Tibial artery (tissue), 4 donors: ENCODE results near the gene CRABP2.

ENCODE experiments used
- DNase-seq, 2 donors: peaks; one replicate each; pipeline ENCODE4 v3.0.0-alpha.2; 2019
- H3K27ac ChIP-seq, 2 donors: fragments of 200-600 bp; sonication (generic) in 1 of 2; 1 replicate in 1 of 2; 2 replicates in 1 of 2; pipeline ENCODE4 v1.5.1; 2018 to 2019; ENCODE audit warnings: mild to moderate bottlenecking in 1 of 2
- H3K27me3 ChIP-seq, 2 donors: fragments of 200-600 bp; sonication (generic) in 1 of 2; one replicate each; pipeline versions ENCODE4 v1.5.1 to v1.6.0; 2016 to 2019
- H3K36me3 ChIP-seq, 3 donors: fragments of 200-600 bp; sonication (generic) in 2 of 3; one replicate each; pipeline ENCODE4 v1.5.1; 2016 to 2019; ENCODE audit warnings: mild to moderate bottlenecking in 2 of 3
- H3K4me1 ChIP-seq, 4 donors: fragments of 200-600 bp; sonication (generic) in 2 of 4; 1 replicate in 3 of 4; 2 replicates in 1 of 4; pipeline ENCODE4 v1.5.1; 2016 to 2019
- H3K4me3 ChIP-seq, 2 donors: fragments of 200-600 bp; sonication (generic) in 1 of 2; 1 replicate in 1 of 2; 2 replicates in 1 of 2; pipeline ENCODE4 v1.5.1; 2018 to 2019; ENCODE audit warnings: mild to moderate bottlenecking in 2 of 2
- H3K9me3 ChIP-seq, 3 donors: fragments of 200-600 bp; sonication (generic) in 1 of 3; one replicate each; pipeline ENCODE4 v1.5.1; 2016 to 2019
- intact Hi-C: fragments of 100-400 bp; cut with DNase I; formaldehyde crosslinking; loops from one replicate; pipeline ENCODE4 v1.15.0; 2023; ENCODE audit warnings: low total_unique reads
- TF ChIP-seq, protein P1 (sequence below), 2 experiments: fragments of 200-600 bp in 1 of 2; fragments of 450-650 bp in 1 of 2; IDR thresholded peaks; one replicate each; pipeline ENCODE4 v1.5.1; 2017 to 2019; ENCODE audit warnings: antibody characterized with exemption in 2 of 2, mild to moderate bottlenecking in 1 of 2, moderate library complexity in 1 of 2

CRABP2 gene

DNA sequence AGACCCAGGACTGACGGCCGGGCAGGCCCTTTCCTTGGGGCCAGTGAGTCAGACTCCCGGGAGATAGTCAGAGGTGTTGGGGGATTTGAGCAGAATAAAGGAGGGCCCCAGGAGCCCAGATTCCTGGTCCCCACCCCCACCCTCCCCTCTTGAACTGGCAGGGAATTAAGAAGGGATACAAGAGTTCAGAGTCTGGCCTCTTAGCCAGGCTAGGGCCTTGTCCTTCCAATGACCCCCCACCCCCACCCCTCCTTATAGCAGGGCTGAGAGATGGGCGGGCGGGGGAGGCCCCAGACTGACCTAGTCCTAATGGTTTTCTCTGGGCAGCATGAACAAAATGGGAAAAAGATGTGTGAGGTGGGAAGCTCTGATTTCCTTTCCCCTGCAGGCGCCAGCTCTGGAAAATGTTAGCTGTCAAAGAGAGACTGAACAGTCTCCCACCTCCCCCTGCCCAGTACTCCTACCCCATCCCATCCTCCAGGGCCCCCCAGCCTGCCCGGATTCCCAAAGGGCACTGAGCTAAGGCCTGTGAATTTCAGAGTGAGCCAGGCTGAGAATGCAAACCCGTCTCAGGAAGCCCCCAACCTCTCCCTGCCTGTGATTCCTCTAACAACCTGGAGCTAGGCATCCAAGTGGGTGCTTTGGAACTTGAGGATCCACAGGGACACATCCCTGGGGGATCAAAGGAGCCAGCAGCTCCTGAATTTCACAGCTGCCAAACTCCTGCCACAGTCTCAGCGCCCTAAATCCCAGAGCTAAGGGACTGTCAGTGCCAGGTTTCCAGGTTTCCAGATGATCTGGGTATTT is 5.8 kb upstream of the CRABP2 start:
- intact Hi-C loops: no loop called here
- TF ChIP-seq, protein P1, sequence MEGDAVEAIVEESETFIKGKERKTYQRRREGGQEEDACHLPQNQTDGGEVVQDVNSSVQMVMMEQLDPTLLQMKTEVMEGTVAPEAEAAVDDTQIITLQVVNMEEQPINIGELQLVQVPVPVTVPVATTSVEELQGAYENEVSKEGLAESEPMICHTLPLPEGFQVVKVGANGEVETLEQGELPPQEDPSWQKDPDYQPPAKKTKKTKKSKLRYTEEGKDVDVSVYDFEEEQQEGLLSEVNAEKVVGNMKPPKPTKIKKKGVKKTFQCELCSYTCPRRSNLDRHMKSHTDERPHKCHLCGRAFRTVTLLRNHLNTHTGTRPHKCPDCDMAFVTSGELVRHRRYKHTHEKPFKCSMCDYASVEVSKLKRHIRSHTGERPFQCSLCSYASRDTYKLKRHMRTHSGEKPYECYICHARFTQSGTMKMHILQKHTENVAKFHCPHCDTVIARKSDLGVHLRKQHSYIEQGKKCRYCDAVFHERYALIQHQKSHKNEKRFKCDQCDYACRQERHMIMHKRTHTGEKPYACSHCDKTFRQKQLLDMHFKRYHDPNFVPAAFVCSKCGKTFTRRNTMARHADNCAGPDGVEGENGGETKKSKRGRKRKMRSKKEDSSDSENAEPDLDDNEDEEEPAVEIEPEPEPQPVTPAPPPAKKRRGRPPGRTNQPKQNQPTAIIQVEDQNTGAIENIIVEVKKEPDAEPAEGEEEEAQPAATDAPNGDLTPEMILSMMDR (IDR thresholded peaks at IDR 0.05): no peak
- DNase-seq: no peak
- no peaks in the 10 kb centered on the region for H3K27me3 ChIP-seq
- no peak overlapping the region for H3K27ac ChIP-seq
- H3K9me3 ChIP-seq: no peaks in the 10 kb centered on the region
- H3K36me3 ChIP-seq: peaks cover 0 to 5% (median 0%) of the 10 kb centered on the region in 3 donors
- H3K4me1 ChIP-seq: peaks cover 0 to 57% (median 22%) of the 10 kb centered on the region in 4 donors
- no peak overlapping the region for H3K4me3 ChIP-seq

DNA sequence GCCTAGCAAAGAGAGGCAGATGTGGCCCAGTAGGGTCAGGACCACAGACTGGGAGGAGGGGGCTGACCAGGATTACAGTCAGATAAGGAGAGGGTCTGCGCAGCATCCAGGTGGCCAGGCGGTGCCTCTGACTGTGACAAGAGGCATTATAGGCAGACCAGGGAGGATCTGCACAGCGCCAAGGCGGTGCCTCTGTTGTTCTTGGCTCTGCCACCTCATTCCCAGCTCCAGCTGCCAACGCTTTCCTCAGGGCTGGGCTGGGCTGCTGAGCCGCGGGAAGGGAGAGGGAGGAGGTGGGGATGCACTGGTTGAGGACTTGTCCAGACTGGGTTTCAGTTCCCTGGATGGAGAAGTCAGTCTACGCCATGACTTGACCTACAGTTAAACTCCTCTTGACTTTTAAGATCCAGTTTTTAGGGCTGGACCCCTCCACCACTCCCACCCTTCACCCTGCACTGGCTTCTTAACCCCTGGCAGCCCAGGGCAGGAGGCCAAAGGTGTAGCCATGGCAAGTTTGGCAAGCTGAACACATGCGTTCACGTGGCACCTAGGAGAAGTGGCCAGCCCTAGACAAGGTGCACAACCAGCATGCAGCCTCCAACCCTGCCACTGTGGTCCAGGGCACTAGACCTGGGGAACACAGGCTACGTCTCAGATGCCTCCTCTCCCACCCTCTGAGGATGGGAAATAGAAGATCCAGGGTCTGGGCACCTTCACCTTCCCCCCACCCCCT is 4.5 kb upstream of the CRABP2 start:
- intact Hi-C loops: no loop called here
- Histone ChIP-seq H3K27me3 (no peaks in the 10 kb centered on the region), H3K27ac (peak overlapping the region in 1 of 2 donors; percentile 52), H3K36me3 (no peaks in the 10 kb centered on the region), H3K4me1 (peaks cover under 1 to 70% (median 35%) of the 10 kb centered on the region in 4 donors), H3K4me3 (no peak overlapping the region), H3K9me3 (no peaks in the 10 kb centered on the region)
- peak; percentile 79 to 92 for DNase-seq
- TF ChIP-seq, protein P1 (IDR thresholded peaks at IDR 0.05): no peak

DNA sequence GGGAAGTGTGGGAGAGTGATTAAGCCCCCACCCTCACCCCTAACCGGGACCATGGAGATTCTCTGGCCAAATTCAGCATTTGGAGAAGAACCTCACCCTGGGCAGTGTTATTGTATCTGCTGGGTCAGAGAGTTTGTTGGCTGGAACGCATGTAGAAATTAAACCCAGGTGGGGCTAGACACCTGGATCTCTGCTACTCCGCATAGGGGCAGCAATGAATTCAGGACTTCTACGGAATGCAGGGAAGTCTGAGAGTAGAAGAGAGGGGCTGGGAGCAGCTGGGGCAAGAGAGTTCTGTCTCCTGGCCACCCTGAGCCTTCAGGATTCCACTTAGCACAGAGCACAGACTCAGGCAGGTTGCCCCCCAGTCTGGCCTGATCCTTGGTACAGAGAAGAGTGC is 3.6 kb upstream of the CRABP2 start:
- DNase-seq: no peak
- Histone ChIP-seq H3K36me3 (no peaks in the 10 kb centered on the region), H3K27ac (peak overlapping the region; percentile 9 to 52), H3K27me3 (peaks cover 0 to 4% of the 10 kb centered on the region in 2 donors), H3K4me3 (no peak overlapping the region), H3K4me1 (peaks cover 5 to 78% (median 42%) of the 10 kb centered on the region in 4 donors), H3K9me3 (no peaks in the 10 kb centered on the region)
- intact Hi-C loops: no loop called here
- TF ChIP-seq, protein P1 (IDR thresholded peaks at IDR 0.05): no peak

DNA sequence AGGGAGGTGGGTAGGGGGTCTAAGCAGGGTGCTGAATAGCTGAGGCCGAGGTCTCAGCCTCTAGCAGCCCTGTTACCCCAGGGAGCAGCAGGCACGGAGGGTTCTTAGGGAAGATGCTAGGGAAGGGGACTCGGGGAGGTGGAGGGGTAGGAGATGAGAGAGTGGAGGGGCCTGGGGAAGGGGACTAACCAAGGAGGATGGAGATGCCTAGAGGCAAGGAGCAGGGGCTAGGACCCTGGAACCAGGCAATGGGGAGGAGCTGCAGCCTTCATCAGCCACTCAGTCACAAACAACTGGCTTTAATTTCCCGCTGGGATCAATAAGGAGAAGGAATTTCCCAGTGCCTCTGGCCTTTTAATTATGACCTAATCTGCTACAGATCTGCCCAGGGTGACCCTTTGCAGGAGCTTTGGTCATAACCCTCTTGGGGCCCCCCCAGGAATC is 2.9 kb upstream of the CRABP2 start:
- Histone ChIP-seq H3K9me3 (no peaks in the 10 kb centered on the region), H3K27ac (peak overlapping the region in 1 of 2 donors; percentile 30), H3K27me3 (peaks cover 0 to 12% of the 10 kb centered on the region in 2 donors), H3K4me3 (no peak overlapping the region), H3K36me3 (no peaks in the 10 kb centered on the region), H3K4me1 (peaks cover 5 to 78% (median 42%) of the 10 kb centered on the region in 4 donors)
- TF ChIP-seq, protein P1 (IDR thresholded peaks at IDR 0.05): no peak
- intact Hi-C loops: no loop called here
- no peak for DNase-seq

DNA sequence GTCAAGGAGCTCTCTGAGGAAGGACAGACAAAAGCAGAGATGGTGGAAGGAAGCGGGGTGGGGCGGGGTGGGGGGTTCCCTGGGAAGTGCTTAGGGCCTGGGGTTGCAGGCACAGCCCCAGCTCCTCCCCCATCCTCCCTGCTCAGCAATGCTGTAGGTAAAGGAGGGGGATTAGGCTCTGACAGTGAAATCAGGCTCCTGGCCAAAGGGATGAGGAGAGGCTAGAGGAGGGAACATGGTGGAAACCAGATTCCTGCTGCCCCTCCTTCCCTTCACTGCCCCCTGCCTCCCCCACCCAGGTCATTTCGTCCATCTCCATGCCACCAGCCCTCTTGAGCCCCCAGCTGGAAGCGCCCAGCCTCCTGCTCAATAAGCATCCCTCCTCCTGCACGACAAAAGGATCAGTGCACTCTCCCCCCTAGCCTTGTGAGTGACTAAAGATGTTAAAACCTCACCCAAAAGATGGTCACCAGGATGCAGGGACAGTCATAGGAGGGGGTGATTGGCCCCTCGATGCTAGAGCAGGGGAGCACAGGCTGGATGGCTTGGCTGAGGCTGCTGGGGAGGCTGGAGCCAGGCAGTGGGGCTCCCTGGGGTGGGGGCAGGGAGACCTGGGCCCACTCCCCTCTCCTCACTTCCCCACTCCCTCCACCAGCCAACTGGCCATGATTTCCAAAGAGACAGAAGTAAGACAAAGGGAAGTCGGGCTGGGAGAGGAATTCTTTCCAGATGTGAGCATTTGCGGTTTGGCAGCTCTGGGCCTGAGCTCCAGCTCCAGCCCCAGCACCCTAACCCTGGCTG is 2.2 kb upstream of the CRABP2 start:
- H3K27ac ChIP-seq: peak overlapping the region; percentile 76 to 77
- H3K4me3 ChIP-seq: no peak overlapping the region
- TF ChIP-seq, protein P1 (IDR thresholded peaks at IDR 0.05): no peak
- H3K4me1 ChIP-seq: peaks cover 5 to 77% (median 42%) of the 10 kb centered on the region in 4 donors
- intact Hi-C loops: no loop called here
- peaks cover 0 to 14% of the 10 kb centered on the region in 2 donors for H3K27me3 ChIP-seq
- no peaks in the 10 kb centered on the region for H3K9me3 ChIP-seq
- no peak for DNase-seq
- no peaks in the 10 kb centered on the region for H3K36me3 ChIP-seq
